Activated B cell treated with CpG ODN at 0.5 μM for 24 hours (primary cell): Measurements from ENCODE around the gene DDX23. TPM values are rescaled to one million over a fixed set of nuclear protein-coding genes. Genes with fewer than 3 reads are reported as not detected.

Source experiments
- ATAC-seq: fragments of 200-7000 bp; cut with Tn5 transposase; one replicate; pipeline ENCODE4 v1.10.0; 2021; ENCODE audit warnings: low read depth, mild to moderate bottlenecking, moderate library complexity
- CTCF ChIA-PET: fragments of 350-600 bp; sonication (Branson Sonifier 250); formaldehyde crosslinking; loops from one replicate; lab custom pipeline; 2021; ENCODE audit warnings: antibody characterized with exemption; lab: Charles Lee
- POLR2A ChIA-PET: fragments of 350-600 bp; sonication (Branson Sonifier 250); formaldehyde crosslinking; loops from one replicate; lab custom pipeline; 2021; ENCODE audit warnings: antibody characterized with exemption; lab: Charles Lee
- DNase-seq: peaks from one replicate; pipeline ENCODE4 v3.0.0; 2022
- H3K27ac Mint-ChIP-seq: one replicate; pipeline ENCODE4 v1.8.0; 2020; ENCODE audit warnings: mixed read lengths
- H3K27me3 Mint-ChIP-seq: one replicate; pipeline ENCODE4 v1.8.0; 2021; ENCODE audit warnings: mixed read lengths
- H3K36me3 Mint-ChIP-seq: one replicate; pipeline ENCODE4 v1.8.0; 2021; ENCODE audit warnings: low read depth, mixed read lengths
- H3K4me1 Mint-ChIP-seq: one replicate; pipeline ENCODE4 v1.8.0; 2021; ENCODE audit warnings: mixed read lengths
- H3K4me3 Mint-ChIP-seq: one replicate; pipeline ENCODE4 v1.8.0; 2020; ENCODE audit warnings: mild to moderate bottlenecking, mixed read lengths
- H3K9me3 Mint-ChIP-seq: one replicate; pipeline ENCODE4 v1.8.0; 2020; ENCODE audit warnings: mixed read lengths
- CTCF ChIP-seq: fragments of 200-600 bp; IDR thresholded peaks from one replicate; pipeline ENCODE4 v1.8.0; 2022; ENCODE audit warnings: antibody characterized with exemption, mild to moderate bottlenecking
- intact Hi-C: fragments of 100-400 bp; cut with micrococcal nuclease; formaldehyde crosslinking; loops from one replicate; pipeline ENCODE4 v1.15.1; 2024
- total RNA-seq: library from RNA; stranded (reverse); gene quantifications from 2 replicates; pipeline ENCODE4 v1.2.3, GENCODE V29; 2022

The DDX23 gene
- total RNA-seq, 1 donor from 2014 or later, result 116 TPM

DNA sequence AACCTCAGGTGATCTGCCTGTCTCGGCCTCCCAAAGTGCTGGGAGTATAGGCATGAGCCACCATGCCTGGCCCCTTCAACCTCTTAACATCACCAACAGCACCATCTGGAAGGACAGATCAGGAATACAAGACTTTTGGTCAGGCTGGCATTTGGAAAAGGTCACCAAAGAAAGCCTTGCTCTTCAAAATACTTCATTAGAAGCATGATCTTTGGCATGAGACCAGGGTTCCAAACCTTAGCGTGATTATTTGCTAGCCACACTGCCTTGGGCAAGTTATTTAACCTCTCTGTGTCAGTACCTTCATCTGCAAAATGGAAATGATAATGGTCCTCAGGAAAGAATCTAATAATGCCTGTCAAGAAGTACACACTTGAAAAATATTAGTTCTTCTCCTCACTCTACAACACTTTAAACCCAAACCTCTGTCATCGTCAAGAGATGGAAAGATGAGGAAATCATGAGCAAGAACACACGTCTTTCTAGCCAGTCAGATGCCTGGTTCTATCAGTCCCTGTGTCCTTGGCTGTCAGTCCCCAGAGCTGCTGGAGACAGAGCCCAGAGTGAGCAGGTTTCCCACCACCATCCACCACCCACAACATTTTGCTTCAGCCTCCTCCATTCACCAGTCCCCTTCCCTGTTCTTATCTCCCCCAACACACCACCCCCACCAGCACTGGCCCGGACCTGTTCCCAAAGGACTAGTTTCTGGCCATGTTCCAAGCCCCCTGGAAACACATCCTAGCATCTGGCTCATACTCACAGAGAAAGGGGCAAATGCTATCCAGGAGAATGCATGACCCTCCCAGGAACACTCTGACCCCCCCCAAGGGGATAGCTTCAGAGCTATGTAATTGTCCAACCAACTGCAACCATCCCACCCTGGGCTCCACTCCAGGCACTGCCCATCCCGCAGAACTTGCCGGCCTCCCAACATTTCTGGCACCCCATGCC, 65.1 kb downstream of the DDX23 start:
- intact Hi-C loops, result no loop called here
- H3K4me3 Mint-ChIP-seq, result no peak overlapping the region
- POLR2A ChIA-PET, result no interaction called here
- no peak for TF ChIP-seq CTCF
- ATAC-seq (no peak), DNase-seq (no peak)
- peaks cover 14% of the 10 kb centered on the region for H3K4me1 Mint-ChIP-seq
- CTCF ChIA-PET, result no interaction called here
- H3K36me3 Mint-ChIP-seq, result no peaks in the 10 kb centered on the region
- peaks cover 41% of the 10 kb centered on the region for H3K27me3 Mint-ChIP-seq
- no peak overlapping the region for H3K27ac Mint-ChIP-seq
- no peaks in the 10 kb centered on the region for H3K9me3 Mint-ChIP-seq

DNA sequence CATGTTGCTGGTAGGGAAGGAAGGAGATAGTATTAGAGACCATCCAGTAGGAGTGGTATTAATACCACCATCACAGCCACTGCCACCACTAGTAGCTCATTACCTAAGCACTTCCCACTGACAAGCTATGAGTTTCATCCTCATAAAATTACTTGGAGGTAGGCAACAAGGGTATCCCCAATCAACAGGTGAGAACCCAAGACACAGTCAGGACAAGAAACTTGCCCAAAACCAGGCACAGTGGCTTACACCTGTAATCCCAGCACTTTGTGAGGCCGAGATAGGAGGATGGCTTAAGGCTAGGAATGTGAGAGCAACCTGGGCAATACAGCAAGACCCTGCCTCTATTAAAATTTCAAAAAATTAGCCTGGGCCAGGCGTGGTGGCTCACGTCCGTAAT, 68.5 kb downstream of the DDX23 start:
- no peak for ATAC-seq
- H3K4me3 Mint-ChIP-seq, result no peak overlapping the region
- no peaks in the 10 kb centered on the region for H3K36me3 Mint-ChIP-seq
- no peaks in the 10 kb centered on the region for H3K9me3 Mint-ChIP-seq
- H3K27me3 Mint-ChIP-seq, result peaks cover 26% of the 10 kb centered on the region
- no peak overlapping the region for H3K27ac Mint-ChIP-seq
- no peak for DNase-seq
- ChIA-PET POLR2A (no interaction called here), CTCF (no interaction called here)
- H3K4me1 Mint-ChIP-seq, result peaks cover 7% of the 10 kb centered on the region
- no peak for TF ChIP-seq CTCF
- intact Hi-C loops, result no loop called here

GRCh38 chr12:48782457-48783395, 69.2 kb downstream of the DDX23 start:
- ChIA-PET CTCF (no interaction called here), POLR2A (no interaction called here)
- Mint-ChIP-seq H3K4me1 (peaks cover 2% of the 10 kb centered on the region), H3K9me3 (no peaks in the 10 kb centered on the region), H3K36me3 (no peaks in the 10 kb centered on the region), H3K27me3 (peaks cover 19% of the 10 kb centered on the region), H3K4me3 (no peak overlapping the region), H3K27ac (no peak overlapping the region)
- TF ChIP-seq CTCF, result no peak
- DNase-seq (no peak), ATAC-seq (no peak)
- intact Hi-C loops, result no loop called here

GRCh38 chr12:48781750-48782456, 70.1 kb downstream of the DDX23 start:
- POLR2A ChIA-PET, result no interaction called here
- Mint-ChIP-seq H3K27ac (no peak overlapping the region), H3K4me3 (no peak overlapping the region), H3K27me3 (peaks cover 12% of the 10 kb centered on the region), H3K36me3 (no peaks in the 10 kb centered on the region), H3K4me1 (peaks cover 2% of the 10 kb centered on the region), H3K9me3 (no peaks in the 10 kb centered on the region)
- TF ChIP-seq CTCF, result no peak
- CTCF ChIA-PET, result no interaction called here
- no peak for ATAC-seq
- intact Hi-C loops, result no loop called here
- no peak for DNase-seq
